Cardiac muscle cell (in vitro differentiated cells and primary cell): ENCODE results near the gene AKAP14. TPM values are rescaled to one million over a fixed set of nuclear protein-coding genes. Genes with fewer than 3 reads are reported as not detected.
A peak's percentile ranks its signal among the peaks of the same experiment; 100 is the strongest.

Experiments used
- DNase-seq, 2 donors: peaks; one replicate each; pipeline versions ENCODE4 v3.0.0 to v3.0.0-alpha.2; 2010 to 2017; ENCODE audit warnings: low read depth in 1 of 2, low spot score in 1 of 2
- H3K27ac ChIP-seq: fragments of 200-600 bp; sonication (generic); 2 replicates; pipeline ENCODE4 v1.5.1; 2016
- H3K27me3 ChIP-seq: fragments of 200-600 bp; sonication (generic); 2 replicates; pipeline ENCODE4 v1.6.0; 2016; ENCODE audit warnings: control low read depth
- H3K36me3 ChIP-seq: fragments of 200-600 bp; sonication (generic); 2 replicates; pipeline ENCODE4 v1.5.1; 2016; ENCODE audit warnings: control low read depth
- H3K4me1 ChIP-seq: fragments of 200-600 bp; sonication (generic); 2 replicates; pipeline ENCODE4 v1.8.1; 2017; ENCODE audit warnings: low read depth, mild to moderate bottlenecking, mixed run types
- H3K4me3 ChIP-seq: fragments of 200-600 bp; sonication (generic); 2 replicates; pipeline ENCODE4 v1.5.1; 2016; ENCODE audit warnings: mild to moderate bottlenecking
- H3K9me3 ChIP-seq: fragments of 200-600 bp; sonication (generic); 2 replicates; pipeline ENCODE4 v1.5.1; 2017; ENCODE audit warnings: low read depth, mild to moderate bottlenecking, control low read depth
- polyA plus RNA-seq: library from polyadenylated mRNA; unstranded; fragments of >200 nt; fragmentation: Nextera tagmentation; extraction: Ambion mirVana; gene quantifications from 2 replicates; pipeline ENCODE4 v1.2.1, GENCODE V29; 2016
- total RNA-seq: library from RNA; depleted of rRNA; stranded (reverse); fragments of >200 nt; gene quantifications from 2 replicates; pipeline ENCODE4 v1.2.3, GENCODE V29; 2016
- TF ChIP-seq, protein P1 (sequence below): IDR thresholded peaks from 2 replicates; pipeline ENCODE4 v1.5.1; 2012; ENCODE audit warnings: low read depth, mild to moderate bottlenecking, low read length

AKAP14 gene
- total and polyA plus RNA-seq, 2 experiments from 2014 or later, result not detected

DNA sequence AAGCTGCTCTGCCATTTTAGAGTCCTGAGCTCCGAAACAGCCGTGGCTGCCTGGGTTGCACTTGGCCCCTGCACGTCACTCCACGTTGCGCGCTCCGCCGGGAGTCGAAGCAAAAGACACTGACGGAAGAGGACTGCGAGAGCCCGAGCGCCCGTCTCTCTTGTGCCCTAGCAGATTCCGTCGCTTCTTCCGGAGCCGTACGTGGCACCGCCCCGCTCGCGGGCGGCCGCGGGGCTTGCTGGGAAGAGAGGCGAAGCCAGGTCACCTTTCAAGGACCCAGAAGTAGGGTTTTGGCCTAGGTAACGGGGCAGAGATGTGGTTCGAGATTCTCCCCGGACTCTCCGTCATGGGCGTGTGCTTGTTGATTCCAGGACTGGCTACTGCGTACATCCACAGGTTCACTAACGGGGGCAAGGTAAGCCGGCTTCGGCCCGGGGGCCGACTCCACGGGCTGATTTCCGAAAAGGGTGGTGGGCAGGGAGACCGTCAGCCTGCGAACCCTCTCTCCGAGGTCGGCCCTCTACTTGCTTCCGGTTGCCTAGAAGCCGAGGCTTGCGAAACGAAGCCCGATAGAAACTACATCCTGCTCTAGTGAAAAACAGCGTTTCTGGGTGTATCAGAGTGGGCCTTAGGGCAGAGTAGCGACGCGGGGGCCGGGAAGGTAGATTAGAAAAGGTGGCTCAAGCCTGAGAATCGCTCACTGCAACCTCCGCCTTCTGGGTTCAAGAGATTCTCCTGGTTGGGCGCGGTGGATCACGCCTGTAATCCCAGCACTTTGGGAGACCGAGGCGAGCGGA is 23.9 kb upstream of the AKAP14 start, which contains the start of the genes NDUFA1 and RNF113A:
NDUFA1 (plus strand) TSS at position 234 of the 797 bp plus-strand sequence; CDS start at position 314, 80 bp downstream.
RNF113A (minus strand) TSS at position 135 of the 797 bp plus-strand sequence; CDS start at position 15, 120 bp downstream.
- Histone ChIP-seq H3K36me3 (no peaks in the 10 kb centered on the region), H3K4me1 (no peaks in the 10 kb centered on the region), H3K27ac (peak within 1 kb of the TSS; percentile 97), H3K4me3 (peak within 1 kb of the TSS; percentile 53), H3K9me3 (no peaks in the 10 kb centered on the region), H3K27me3 (no peaks in the 10 kb centered on the region)
- DNase-seq, result peak; percentile 82 to 88
- TF ChIP-seq, protein P1, sequence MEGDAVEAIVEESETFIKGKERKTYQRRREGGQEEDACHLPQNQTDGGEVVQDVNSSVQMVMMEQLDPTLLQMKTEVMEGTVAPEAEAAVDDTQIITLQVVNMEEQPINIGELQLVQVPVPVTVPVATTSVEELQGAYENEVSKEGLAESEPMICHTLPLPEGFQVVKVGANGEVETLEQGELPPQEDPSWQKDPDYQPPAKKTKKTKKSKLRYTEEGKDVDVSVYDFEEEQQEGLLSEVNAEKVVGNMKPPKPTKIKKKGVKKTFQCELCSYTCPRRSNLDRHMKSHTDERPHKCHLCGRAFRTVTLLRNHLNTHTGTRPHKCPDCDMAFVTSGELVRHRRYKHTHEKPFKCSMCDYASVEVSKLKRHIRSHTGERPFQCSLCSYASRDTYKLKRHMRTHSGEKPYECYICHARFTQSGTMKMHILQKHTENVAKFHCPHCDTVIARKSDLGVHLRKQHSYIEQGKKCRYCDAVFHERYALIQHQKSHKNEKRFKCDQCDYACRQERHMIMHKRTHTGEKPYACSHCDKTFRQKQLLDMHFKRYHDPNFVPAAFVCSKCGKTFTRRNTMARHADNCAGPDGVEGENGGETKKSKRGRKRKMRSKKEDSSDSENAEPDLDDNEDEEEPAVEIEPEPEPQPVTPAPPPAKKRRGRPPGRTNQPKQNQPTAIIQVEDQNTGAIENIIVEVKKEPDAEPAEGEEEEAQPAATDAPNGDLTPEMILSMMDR, result no peak

DNA sequence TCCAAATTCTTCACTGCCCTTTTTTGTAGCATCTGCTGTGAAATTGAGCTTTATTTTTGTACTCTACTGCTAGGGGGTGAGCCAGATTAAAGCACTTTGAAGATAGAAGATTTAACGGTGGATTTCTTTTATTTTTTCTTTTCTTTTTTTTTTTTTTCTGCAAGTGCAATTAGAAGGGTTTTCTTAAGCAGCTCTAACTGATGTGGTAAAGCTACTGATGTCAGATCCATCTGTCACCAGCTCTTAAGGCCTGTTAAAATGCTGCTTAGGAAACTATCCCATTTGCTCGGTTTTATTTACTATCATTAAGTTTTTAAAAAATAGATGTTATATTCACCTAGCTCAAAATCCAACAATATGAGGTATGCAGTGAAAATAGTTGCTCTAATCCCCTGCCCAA is 17.0 kb upstream of the AKAP14 start:
- Histone ChIP-seq H3K36me3 (no peaks in the 10 kb centered on the region), H3K27ac (no peak overlapping the region), H3K9me3 (no peaks in the 10 kb centered on the region), H3K27me3 (no peaks in the 10 kb centered on the region), H3K4me1 (no peaks in the 10 kb centered on the region), H3K4me3 (no peak overlapping the region)
- DNase-seq, result no peak
- TF ChIP-seq, protein P1, result no peak

DNA sequence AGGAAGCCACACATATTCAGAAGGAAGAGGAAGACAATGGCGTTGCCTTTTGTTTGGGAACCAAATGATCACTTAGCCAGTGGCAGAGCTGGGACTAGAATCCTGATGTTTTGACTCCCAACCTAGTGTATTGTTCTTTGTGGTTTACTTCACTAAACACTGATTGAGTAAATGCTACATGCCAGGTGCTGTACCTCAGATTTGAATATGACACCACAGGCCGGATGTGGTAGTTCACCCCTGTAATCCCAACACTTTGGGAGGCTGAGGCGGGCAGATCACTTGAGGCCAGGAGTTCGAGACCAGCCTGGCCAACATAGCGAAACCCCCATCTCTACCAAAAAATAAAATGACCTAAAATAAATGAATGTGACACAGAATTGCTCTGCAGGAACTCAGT is 15.6 kb upstream of the AKAP14 start:
- Histone ChIP-seq H3K27me3 (no peaks in the 10 kb centered on the region), H3K4me1 (no peaks in the 10 kb centered on the region), H3K9me3 (no peaks in the 10 kb centered on the region), H3K36me3 (no peaks in the 10 kb centered on the region), H3K4me3 (no peak overlapping the region), H3K27ac (no peak overlapping the region)
- TF ChIP-seq, protein P1, result no peak
- DNase-seq, result no peak

DNA sequence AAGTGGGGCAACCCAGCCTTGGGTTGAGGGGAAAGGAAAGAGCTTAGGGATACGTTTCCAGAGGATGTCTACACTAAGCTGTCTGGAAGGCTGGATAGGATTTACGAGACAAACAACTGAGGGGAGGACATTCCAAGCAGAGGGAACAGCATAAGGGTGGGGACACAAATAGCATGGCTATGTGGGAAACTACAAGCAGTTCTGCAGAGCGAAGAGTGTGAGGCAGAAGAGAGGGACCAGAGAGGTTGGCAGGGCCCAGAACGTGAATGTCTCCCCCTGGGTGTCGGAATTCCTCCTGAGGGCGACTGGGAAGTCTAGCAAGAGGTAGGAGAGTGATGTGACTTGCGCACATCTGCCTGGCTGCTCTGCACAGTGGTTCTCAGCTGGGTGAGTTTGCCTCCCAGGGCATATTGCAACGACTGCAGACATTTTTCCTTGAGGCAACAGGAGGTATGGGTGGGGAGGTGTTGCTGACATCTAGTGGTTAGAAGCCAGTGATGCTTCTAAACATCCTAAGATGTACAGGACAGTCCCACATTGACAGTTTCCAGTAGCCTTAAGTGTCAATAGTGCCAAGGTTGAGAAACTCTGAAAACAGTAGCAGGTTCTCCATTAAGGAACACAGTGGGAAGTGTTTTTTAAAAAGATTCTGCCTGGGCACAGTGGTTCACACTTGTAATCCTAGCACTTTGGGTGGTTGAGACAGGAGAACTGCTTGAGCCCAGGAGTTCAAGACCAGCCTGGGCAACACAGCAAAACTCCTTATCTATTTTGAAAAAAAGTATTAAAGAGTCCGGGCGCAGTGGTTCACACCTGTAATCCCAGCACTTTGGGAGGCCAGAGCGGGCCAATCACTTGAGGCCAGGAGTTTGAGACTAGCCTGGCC is 14.9 kb upstream of the AKAP14 start:
- H3K4me1 ChIP-seq, result no peaks in the 10 kb centered on the region
- H3K27ac ChIP-seq, result no peak overlapping the region
- TF ChIP-seq, protein P1, result peak; percentile 67
- no peaks in the 10 kb centered on the region for H3K27me3 ChIP-seq
- no peak overlapping the region for H3K4me3 ChIP-seq
- DNase-seq, result peak; percentile 17 to 66
- no peaks in the 10 kb centered on the region for H3K9me3 ChIP-seq
- H3K36me3 ChIP-seq, result no peaks in the 10 kb centered on the region

DNA sequence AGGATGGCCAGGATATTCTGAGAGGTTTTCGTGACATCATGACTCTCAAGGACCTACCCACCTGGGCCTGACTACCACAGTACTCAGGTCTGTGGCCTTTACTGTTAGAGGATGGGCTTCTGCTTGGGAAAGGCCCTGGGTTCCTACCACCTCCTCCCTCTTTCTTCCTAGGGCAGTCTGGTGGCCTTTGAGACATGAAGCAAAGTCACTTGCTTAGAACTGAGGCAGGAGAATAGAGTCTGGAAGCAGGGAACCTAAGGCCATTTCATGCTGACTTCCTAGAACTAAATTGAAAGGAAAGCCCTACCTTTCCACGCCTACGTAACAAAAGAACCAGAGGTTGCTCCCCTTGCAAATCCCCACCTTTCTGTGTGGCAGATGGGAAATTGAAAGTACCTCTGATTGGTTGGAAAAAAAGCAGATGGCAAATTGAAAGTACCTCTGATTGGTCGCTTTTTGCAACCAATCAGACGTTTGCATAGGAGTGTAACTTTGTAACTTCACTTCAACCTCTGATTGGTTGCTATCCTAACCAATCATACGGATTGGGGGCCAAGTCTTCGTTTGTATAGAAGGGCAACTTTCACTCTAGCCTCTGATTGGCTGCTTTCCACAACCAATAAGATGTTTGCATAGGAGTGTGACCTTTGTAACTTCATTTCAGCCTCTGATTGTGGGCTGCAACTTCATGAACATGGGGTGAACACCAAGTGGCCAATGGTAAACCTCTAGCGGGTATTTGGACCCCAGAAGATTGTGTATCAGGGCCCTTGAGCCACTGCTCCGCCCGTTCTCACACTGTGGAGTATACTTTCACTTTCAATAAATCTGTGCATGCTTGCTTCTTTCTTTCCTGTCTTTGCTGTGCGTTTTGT is 9.9 kb upstream of the AKAP14 start:
- H3K4me1 ChIP-seq, result no peaks in the 10 kb centered on the region
- DNase-seq, result peak in 1 of 2 donors; percentile 11
- H3K9me3 ChIP-seq, result no peaks in the 10 kb centered on the region
- no peak overlapping the region for H3K27ac ChIP-seq
- no peak overlapping the region for H3K4me3 ChIP-seq
- TF ChIP-seq, protein P1, result no peak
- H3K27me3 ChIP-seq, result no peaks in the 10 kb centered on the region
- H3K36me3 ChIP-seq, result no peaks in the 10 kb centered on the region
